Heart left ventricle (tissue), 13 donors: ENCODE data around the gene RNF40.

Experiments
- POLR2A ChIP-seq, 2 donors: fragments of 450-650 bp; IDR thresholded peaks; one replicate each; pipeline ENCODE4 v1.6.1; 2017; ENCODE audit warnings: antibody characterized with exemption in 2 of 2, mild to moderate bottlenecking in 2 of 2, moderate library complexity in 2 of 2
- TF ChIP-seq, protein P1 (sequence below), 12 donors: fragments of 200-600 bp; sonication (generic) in 4 of 12; IDR thresholded peaks; one replicate each; pipeline versions ENCODE4 v1.5.0 to v1.8.0; 2018 to 2022; ENCODE audit warnings: antibody characterized with exemption in 12 of 12, mild to moderate bottlenecking in 5 of 12
- donor health status: ischemic (EF 13 %, LVEDD 7.1; RV severe dilation, severe dysfunction).
- donor health status: DM: no; HTN: yes; CAD: no.
- donor health status: DM: no; HTN: no; CAD: no.
- donor health status: ischemic (EF 25% LVEDD 6.9; RV normal size, moderate dysfunction).
- donor health status: ischemic (EF 25% LVEDD 5.7; RV mildly dilated, moderate dysfunction).
- donor health status: ischemic (EF 35%, LVEDD 5.7; RV mildly dilated, moderate dysfunction).
- donor health status: nonischemic (EF 11% LVEDD 7.7; RV severe dilation, severe dysfunction).
- donor health status: DM: yes; HTN: yes; CAD: no.
- donor health status: PGD.
- donor health status: ischemic (EF 29% LVEDD 5.4; RV normal size, mild dysfunction).
- donor health status: nonischemic (EF 23%, LVEDD 6.1; RV moderate dilation, normal function).

- TF ChIP-seq, protein P1, sequence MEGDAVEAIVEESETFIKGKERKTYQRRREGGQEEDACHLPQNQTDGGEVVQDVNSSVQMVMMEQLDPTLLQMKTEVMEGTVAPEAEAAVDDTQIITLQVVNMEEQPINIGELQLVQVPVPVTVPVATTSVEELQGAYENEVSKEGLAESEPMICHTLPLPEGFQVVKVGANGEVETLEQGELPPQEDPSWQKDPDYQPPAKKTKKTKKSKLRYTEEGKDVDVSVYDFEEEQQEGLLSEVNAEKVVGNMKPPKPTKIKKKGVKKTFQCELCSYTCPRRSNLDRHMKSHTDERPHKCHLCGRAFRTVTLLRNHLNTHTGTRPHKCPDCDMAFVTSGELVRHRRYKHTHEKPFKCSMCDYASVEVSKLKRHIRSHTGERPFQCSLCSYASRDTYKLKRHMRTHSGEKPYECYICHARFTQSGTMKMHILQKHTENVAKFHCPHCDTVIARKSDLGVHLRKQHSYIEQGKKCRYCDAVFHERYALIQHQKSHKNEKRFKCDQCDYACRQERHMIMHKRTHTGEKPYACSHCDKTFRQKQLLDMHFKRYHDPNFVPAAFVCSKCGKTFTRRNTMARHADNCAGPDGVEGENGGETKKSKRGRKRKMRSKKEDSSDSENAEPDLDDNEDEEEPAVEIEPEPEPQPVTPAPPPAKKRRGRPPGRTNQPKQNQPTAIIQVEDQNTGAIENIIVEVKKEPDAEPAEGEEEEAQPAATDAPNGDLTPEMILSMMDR (IDR thresholded peaks at IDR 0.05): no peak
- no peak for TF ChIP-seq POLR2A (IDR thresholded peaks at IDR 0.05)
Measured at GRCh38 chr16:30794634-30795033, 32.5 kb downstream of the RNF40 start.
